DOHH2 (cell line): Measurements from ENCODE around the gene IMMT.

Experiments
- H3F3A ChIP-seq: fragments of 200-600 bp; sonication (generic), shearing (Covaris generic); 2 replicates; pipeline ENCODE4 v1.6.0; 2016; ENCODE audit warnings: antibody characterized with exemption, mild to moderate bottlenecking; ENCODE audit not compliant: control insufficient read depth, insufficient read depth
- H3K27ac ChIP-seq: fragments of 200-600 bp; sonication (generic); 2 replicates; pipeline ENCODE4 v1.5.1; 2014; ENCODE audit warnings: low read depth, mild to moderate bottlenecking, low read length, moderate library complexity
- H3K27me3 ChIP-seq: fragments of 200-600 bp; sonication (generic); 2 replicates; pipeline ENCODE4 v1.6.1; 2014; ENCODE audit warnings: mild to moderate bottlenecking, low read length, mixed read lengths; ENCODE audit not compliant: control insufficient read depth
- H3K36me3 ChIP-seq: fragments of 200-600 bp; sonication (generic); 2 replicates; pipeline ENCODE4 v1.6.1; 2014; ENCODE audit warnings: mild to moderate bottlenecking, low read length, moderate library complexity, mixed read lengths; ENCODE audit not compliant: control insufficient read depth
- H3K4me1 ChIP-seq: fragments of 200-600 bp; sonication (generic); 2 replicates; pipeline ENCODE4 v1.6.1; 2014; ENCODE audit warnings: mild to moderate bottlenecking, low read length, mixed read lengths; ENCODE audit not compliant: control insufficient read depth
- H3K4me2 ChIP-seq: fragments of 200-600 bp; sonication (generic); 2 replicates; pipeline ENCODE4 v1.6.0; 2014; ENCODE audit warnings: mild to moderate bottlenecking, low read length, moderate library complexity
- H3K4me3 ChIP-seq: fragments of 200-600 bp; sonication (generic); 2 replicates; pipeline ENCODE4 v1.5.1; 2014; ENCODE audit warnings: mild to moderate bottlenecking, low read length, mixed read lengths
- H3K79me2 ChIP-seq: fragments of 200-600 bp; sonication (generic); 2 replicates; pipeline ENCODE4 v1.6.1; 2014; ENCODE audit warnings: mild to moderate bottlenecking, low read length, mixed read lengths; ENCODE audit not compliant: control insufficient read depth
- H3K9me2 ChIP-seq: fragments of 200-600 bp; sonication (generic); replicated peaks from 2 replicates; pipeline ENCODE4 v1.6.1; 2014; ENCODE audit warnings: mild to moderate bottlenecking, low read length, mixed read lengths; ENCODE audit not compliant: control insufficient read depth
- H3K9me3 ChIP-seq: fragments of 200-600 bp; sonication (generic); 2 replicates; pipeline ENCODE4 v1.6.1; 2014; ENCODE audit warnings: antibody characterized with exemption, low read length, mixed read lengths; ENCODE audit not compliant: control insufficient read depth, insufficient read depth
- H4K20me1 ChIP-seq: fragments of 200-600 bp; sonication (generic); 2 replicates; pipeline ENCODE4 v1.6.0; 2014; ENCODE audit warnings: low read depth, mild to moderate bottlenecking, antibody characterized with exemption, low read length, moderate library complexity; ENCODE audit not compliant: control insufficient read depth, insufficient read depth
- EZH2phosphoT487 ChIP-seq: fragments of 200-600 bp; sonication (generic); IDR thresholded peaks from 2 replicates; pipeline ENCODE4 v1.6.1; 2017; ENCODE audit warnings: borderline replicate concordance, mild to moderate bottlenecking, antibody characterized with exemption, low read length, moderate library complexity, mixed read lengths
- TF ChIP-seq, protein P1 (sequence below): fragments of 200-600 bp; sonication (generic); IDR thresholded peaks from one replicate; pipeline ENCODE4 v1.5.1; 2014; ENCODE audit warnings: antibody characterized with exemption, mild to moderate bottlenecking, low read depth, low read length; ENCODE audit not compliant: poor library complexity, severe bottlenecking

Gene IMMT

DNA sequence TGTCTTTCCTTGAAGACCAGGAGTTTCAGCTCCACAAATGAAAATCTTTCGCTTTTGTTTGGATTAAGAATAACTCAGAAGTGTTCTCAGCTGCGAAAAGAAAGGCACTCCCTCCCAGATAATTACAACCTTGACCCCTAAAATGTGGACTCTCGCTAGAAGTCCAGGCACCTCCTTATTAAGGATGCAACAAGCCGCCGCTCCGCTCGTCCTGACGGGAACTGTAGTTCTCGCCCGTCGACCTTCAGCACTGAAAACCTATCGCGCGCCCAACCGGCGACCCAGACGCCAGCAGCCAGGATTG lies 559 bp downstream of the IMMT start:
- peak overlapping the region; percentile 77 for H3K4me2 ChIP-seq
- no peak for TF ChIP-seq EZH2phosphoT487
- TF ChIP-seq, protein P1, sequence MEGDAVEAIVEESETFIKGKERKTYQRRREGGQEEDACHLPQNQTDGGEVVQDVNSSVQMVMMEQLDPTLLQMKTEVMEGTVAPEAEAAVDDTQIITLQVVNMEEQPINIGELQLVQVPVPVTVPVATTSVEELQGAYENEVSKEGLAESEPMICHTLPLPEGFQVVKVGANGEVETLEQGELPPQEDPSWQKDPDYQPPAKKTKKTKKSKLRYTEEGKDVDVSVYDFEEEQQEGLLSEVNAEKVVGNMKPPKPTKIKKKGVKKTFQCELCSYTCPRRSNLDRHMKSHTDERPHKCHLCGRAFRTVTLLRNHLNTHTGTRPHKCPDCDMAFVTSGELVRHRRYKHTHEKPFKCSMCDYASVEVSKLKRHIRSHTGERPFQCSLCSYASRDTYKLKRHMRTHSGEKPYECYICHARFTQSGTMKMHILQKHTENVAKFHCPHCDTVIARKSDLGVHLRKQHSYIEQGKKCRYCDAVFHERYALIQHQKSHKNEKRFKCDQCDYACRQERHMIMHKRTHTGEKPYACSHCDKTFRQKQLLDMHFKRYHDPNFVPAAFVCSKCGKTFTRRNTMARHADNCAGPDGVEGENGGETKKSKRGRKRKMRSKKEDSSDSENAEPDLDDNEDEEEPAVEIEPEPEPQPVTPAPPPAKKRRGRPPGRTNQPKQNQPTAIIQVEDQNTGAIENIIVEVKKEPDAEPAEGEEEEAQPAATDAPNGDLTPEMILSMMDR: no peak
- H3K27ac ChIP-seq: peak overlapping the region; percentile 90
- H3K9me3 ChIP-seq: no peaks in the 10 kb centered on the region
- no peaks in the 10 kb centered on the region for H3K27me3 ChIP-seq
- peaks cover 49% of the 10 kb centered on the region for H3K36me3 ChIP-seq
- H3K79me2 ChIP-seq: peaks cover 84% of the 10 kb centered on the region
- peak overlapping the region; percentile 77 for H3K4me3 ChIP-seq
- H3K4me1 ChIP-seq: peaks cover 49% of the 10 kb centered on the region
- no peaks in the 10 kb centered on the region for H3K9me2 ChIP-seq
- H3F3A ChIP-seq: peaks cover 7% of the 10 kb centered on the region
- H4K20me1 ChIP-seq: peaks cover 31% of the 10 kb centered on the region

DNA sequence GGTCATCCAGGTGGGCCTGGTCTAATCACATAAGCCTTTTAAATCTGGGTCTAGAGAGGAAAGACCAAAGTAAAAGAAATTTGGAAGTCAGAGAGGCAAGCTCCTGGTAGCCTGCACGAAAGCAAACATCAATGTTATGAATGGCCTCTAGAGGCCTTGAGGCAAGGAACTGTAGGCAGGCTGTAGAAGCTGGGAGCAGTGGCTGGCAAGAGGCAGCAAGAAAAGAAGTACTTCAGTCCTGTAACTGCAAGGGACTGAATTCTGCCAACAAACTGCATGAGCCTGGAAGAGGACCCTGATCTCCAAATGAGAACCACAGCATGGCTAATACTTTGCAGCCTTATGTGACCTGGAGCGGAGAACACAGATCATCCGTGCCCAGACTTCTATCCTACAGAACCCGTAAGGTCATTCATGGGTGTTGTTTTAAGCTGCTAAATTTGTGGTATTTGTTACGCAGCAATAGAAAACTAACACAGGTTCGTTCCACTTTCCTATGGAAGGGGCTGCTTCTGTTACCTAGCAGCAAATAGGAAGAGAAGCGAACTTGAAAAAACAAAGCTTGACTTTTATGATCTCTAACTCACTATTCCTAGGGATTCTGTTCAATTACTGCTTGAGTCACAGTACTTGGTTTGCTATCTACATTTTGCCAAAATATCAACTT lies 1.2 kb downstream of the IMMT start:
- TF ChIP-seq EZH2phosphoT487: no peak
- TF ChIP-seq, protein P1: no peak
- Histone ChIP-seq H3F3A (peaks cover 7% of the 10 kb centered on the region), H3K79me2 (peaks cover 84% of the 10 kb centered on the region), H4K20me1 (peaks cover 32% of the 10 kb centered on the region), H3K4me3 (peak overlapping the region; percentile 77), H3K9me3 (no peaks in the 10 kb centered on the region), H3K36me3 (peaks cover 50% of the 10 kb centered on the region), H3K27ac (peak overlapping the region; percentile 90; the same call in 1 of the 2 replicates), H3K9me2 (no peaks in the 10 kb centered on the region), H3K4me1 (peaks cover 53% of the 10 kb centered on the region), H3K27me3 (no peaks in the 10 kb centered on the region), H3K4me2 (peak overlapping the region; percentile 77)

DNA sequence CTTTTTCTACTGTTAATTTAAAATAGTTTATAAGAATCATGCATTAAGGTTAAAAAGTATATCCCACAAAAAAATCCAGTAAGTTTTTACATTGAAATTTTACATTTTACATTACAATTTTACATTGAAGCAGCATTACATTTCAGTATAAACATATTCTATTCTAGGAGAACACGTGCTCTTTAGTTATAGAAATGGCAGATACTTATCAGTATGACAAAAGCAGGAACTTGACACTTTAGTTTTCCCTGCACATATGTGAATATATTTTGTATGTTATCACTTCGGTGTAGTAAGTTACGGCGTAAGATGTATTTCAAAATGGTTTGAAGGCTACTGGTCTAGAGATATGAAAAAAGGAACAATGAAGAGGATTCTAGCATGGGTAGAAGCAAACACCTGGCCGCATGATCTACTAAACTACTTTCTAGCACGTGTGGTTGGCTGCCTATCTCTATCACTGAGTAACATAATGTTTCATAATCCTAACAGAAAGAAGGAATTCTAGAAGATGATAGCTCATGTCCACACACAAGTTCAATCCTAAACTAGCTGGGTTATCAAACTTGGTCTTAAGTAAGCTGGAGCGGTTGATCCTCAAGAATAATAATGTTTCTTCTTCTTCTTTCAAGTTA lies 5.4 kb downstream of the IMMT start:
- Histone ChIP-seq H3K36me3 (peaks cover 82% of the 10 kb centered on the region), H3K9me2 (no peaks in the 10 kb centered on the region), H4K20me1 (peaks cover 42% of the 10 kb centered on the region), H3K4me1 (peaks cover 78% of the 10 kb centered on the region), H3K79me2 (peaks cover 99% of the 10 kb centered on the region), H3K4me2 (no peak overlapping the region), H3K9me3 (no peaks in the 10 kb centered on the region), H3K27me3 (no peaks in the 10 kb centered on the region), H3K27ac (no peak overlapping the region), H3F3A (peaks cover 18% of the 10 kb centered on the region), H3K4me3 (no peak overlapping the region)
- TF ChIP-seq, protein P1: no peak
- TF ChIP-seq EZH2phosphoT487: no peak
